GM12872 (cell line): ENCODE measurements around the gene FSIP1.

Experiments
- CTCF ChIP-seq: IDR thresholded peaks from 3 replicates; pipeline ENCODE4 v1.5.1; 2011; ENCODE audit warnings: low read depth, mild to moderate bottlenecking, low read length, moderate library complexity; ENCODE audit not compliant: insufficient read depth

Gene FSIP1

GRCh38 chr15:39625856-39626255, 156.8 kb downstream of the FSIP1 start:
- no peak for TF ChIP-seq CTCF

GRCh38 chr15:39625451-39625850, 157.2 kb downstream of the FSIP1 start:
- no peak for TF ChIP-seq CTCF

- TF ChIP-seq CTCF = no peak
Measured at GRCh38 chr15:39624806-39625205, 157.8 kb downstream of the FSIP1 start.

GRCh38 chr15:39623529-39623931, 159.1 kb downstream of the FSIP1 start:
- TF ChIP-seq CTCF = no peak

- TF ChIP-seq CTCF = no peak
Measured at GRCh38 chr15:39622660-39623516, 159.8 kb downstream of the FSIP1 start.

- no peak for TF ChIP-seq CTCF
Measured at GRCh38 chr15:39621976-39622375, 160.7 kb downstream of the FSIP1 start.

- no peak for TF ChIP-seq CTCF
Measured at GRCh38 chr15:39621210-39621609, 161.4 kb downstream of the FSIP1 start.
